WTC11 (cell line): ENCODE data around the gene CYSTM1.

ENCODE experiments used
- CTCF ChIP-seq: fragments of 200-600 bp; IDR thresholded peaks from 2 replicates; pipeline ENCODE4 v1.8.0; 2022; ENCODE audit warnings: antibody characterized with exemption
- NR2C2 ChIP-seq: sonication (generic); formaldehyde crosslinking; IDR thresholded peaks from 2 replicates; pipeline ENCODE4 v1.8.0; 2022; ENCODE audit warnings: mild to moderate bottlenecking, missing genetic modification reagents
- TF ChIP-seq, protein P1 (sequence below): sonication (generic); formaldehyde crosslinking; IDR thresholded peaks from 2 replicates; pipeline ENCODE4 v1.8.0; 2022; ENCODE audit warnings: mild to moderate bottlenecking, missing genetic modification reagents

DNA sequence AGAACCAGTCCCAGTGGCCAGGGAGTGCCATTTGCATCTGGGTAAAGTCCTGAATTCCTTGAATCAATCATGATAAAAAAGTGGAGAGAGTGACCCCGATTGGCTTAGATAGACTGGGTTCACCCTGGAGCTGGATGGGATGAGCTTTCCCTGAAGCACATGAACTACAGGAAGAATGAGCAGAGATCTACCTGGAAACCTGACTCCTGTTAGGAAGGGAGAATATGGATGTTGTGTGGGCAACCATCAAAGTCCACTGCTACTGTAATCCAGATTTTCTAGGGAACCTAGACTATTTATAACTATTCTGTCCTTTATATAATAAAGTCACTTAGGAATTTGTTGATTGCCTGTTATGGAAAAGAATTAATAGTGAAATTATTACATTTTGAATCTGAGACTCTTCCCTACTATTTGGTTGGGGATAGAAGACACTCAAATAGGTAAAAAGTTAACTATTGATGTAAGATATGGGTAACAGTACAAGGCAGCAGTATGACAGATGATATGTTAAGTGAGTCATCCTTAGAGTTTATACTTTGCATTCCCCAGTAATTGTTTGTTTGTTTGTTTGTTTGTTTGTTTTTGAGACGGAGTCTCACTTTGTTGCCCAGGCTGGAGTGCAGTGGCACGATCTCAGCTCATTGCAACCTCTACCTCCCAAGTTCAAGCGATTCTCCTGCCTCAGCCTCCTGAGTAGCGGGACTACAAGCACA is 17.9 kb downstream of the CYSTM1 start:
- no peak for TF ChIP-seq CTCF
- no peak for TF ChIP-seq NR2C2 (CRISPR knock-in tag)
- TF ChIP-seq, protein P1, sequence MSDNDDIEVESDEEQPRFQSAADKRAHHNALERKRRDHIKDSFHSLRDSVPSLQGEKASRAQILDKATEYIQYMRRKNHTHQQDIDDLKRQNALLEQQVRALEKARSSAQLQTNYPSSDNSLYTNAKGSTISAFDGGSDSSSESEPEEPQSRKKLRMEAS (CRISPR knock-in tag) = no peak
